Smooth muscle cell (in vitro differentiated cells): ENCODE results near the gene ATAD3B. TPM values are rescaled to one million over a fixed set of nuclear protein-coding genes. Genes with fewer than 3 reads are reported as not detected.
"Not testable (repeated sequence)": the region's sequence is repeated elsewhere in the genome, so short reads cannot be mapped to it uniquely, and the experiment has no call there.

ENCODE experiments used
- DNase-seq: peaks from one replicate; lab custom pipeline; 2025; ENCODE audit not compliant: unreplicated experiment; lab: John Stamatoyannopoulos, UW
- H2AFZ ChIP-seq: fragments of 200-600 bp; sonication (generic); 2 replicates; pipeline ENCODE4 v1.6.0; 2016; ENCODE audit warnings: antibody characterized with exemption, low read depth, mild to moderate bottlenecking
- H3F3A ChIP-seq: fragments of 200-600 bp; sonication (generic); 2 replicates; pipeline ENCODE4 v1.6.0; 2017; ENCODE audit warnings: antibody characterized with exemption, low read depth
- H3K27ac ChIP-seq: fragments of 200-600 bp; sonication (generic); 2 replicates; pipeline ENCODE4 v1.5.1; 2016; ENCODE audit warnings: low read depth, mild to moderate bottlenecking
- H3K27me3 ChIP-seq: fragments of 200-600 bp; sonication (generic); 2 replicates; pipeline ENCODE4 v1.6.1; 2016; ENCODE audit warnings: low read depth, mild to moderate bottlenecking
- H3K36me3 ChIP-seq: fragments of 200-600 bp; sonication (generic); 2 replicates; pipeline ENCODE4 v1.5.1; 2016; ENCODE audit warnings: low read depth
- H3K4me1 ChIP-seq: fragments of 200-600 bp; sonication (generic); 2 replicates; pipeline ENCODE4 v1.5.1; 2016; ENCODE audit warnings: low read depth
- H3K4me2 ChIP-seq: fragments of 200-600 bp; sonication (generic); 2 replicates; pipeline ENCODE4 v1.6.0; 2016; ENCODE audit warnings: mild to moderate bottlenecking
- H3K4me3 ChIP-seq: fragments of 200-600 bp; sonication (generic); 2 replicates; pipeline ENCODE4 v1.5.1; 2016; ENCODE audit warnings: mild to moderate bottlenecking
- H3K79me2 ChIP-seq: fragments of 200-600 bp; sonication (generic); 2 replicates; pipeline ENCODE4 v1.6.0; 2016; ENCODE audit warnings: low read depth, mild to moderate bottlenecking
- H3K9ac ChIP-seq: fragments of 200-600 bp; sonication (generic); 2 replicates; pipeline ENCODE4 v1.6.0; 2016; ENCODE audit warnings: low read depth
- H3K9me3 ChIP-seq: fragments of 200-600 bp; sonication (generic); replicated peaks from 2 replicates; pipeline ENCODE4 v1.5.1; 2016; ENCODE audit warnings: low read depth
- H4K20me1 ChIP-seq: fragments of 200-600 bp; sonication (generic); 2 replicates; pipeline ENCODE4 v1.6.0; 2016; ENCODE audit warnings: low read depth
- WGBS: methylation state at CpG from one replicate; pipeline ENCODE4 v1.1.7; 2016; ENCODE audit warnings: low lambda C conversion rate; 5-methylcytosine and 5-hydroxymethylcytosine counted together
- polyA plus RNA-seq: library from polyadenylated mRNA; unstranded; fragments of >200 nt; fragmentation: Nextera tagmentation; extraction: Ambion mirVana; gene quantifications from 2 replicates; pipeline ENCODE4 v1.2.1, GENCODE V29; 2016
- total RNA-seq: library from RNA; depleted of rRNA; stranded (reverse); fragments of >200 nt; gene quantifications from 2 replicates; pipeline ENCODE4 v1.2.3, GENCODE V29; 2014
- TF ChIP-seq, protein P1 (sequence below): fragments of 200-600 bp; sonication (generic); IDR thresholded peaks from 2 replicates; pipeline ENCODE4 v1.5.1; 2017; ENCODE audit warnings: borderline replicate concordance, mild to moderate bottlenecking, antibody characterized with exemption; ENCODE audit not compliant: insufficient read depth, poor library complexity, severe bottlenecking

The ATAD3B gene
- total and polyA plus RNA-seq, 2 experiments from 2014 or later, result 8.6 to 20.2 TPM

DNA sequence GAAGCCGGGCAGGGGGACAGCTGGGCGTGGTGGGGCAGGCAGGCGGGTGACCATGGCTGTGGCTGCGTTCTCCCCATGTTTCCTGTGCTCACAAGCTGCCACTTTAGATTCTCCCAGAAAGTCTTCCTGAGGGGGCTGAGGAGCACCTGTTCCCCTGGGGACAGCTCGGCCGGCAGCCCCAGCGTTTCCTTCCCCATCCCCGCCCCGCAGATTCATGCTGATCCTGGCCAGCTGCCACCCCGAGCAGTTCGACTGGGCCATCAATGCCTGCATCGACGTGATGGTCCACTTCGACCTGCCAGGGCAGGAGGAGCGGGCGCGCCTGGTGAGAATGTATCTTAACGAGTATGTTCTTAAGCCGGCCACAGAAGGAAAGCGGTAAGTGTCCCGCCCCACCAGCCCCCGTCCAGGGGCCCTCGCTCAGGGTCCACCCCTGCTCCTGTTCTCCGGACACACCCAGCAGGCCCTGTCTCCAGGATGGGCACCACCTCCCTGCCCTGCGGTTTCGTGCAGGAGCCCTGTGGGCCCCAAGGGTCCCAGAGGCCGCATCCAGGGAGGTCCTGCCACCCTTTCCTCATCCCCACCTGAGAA is 10.9 kb upstream of the ATAD3B start:
- no peaks in the 10 kb centered on the region for H3K4me1 ChIP-seq
- H3K27ac ChIP-seq, result no peak overlapping the region
- H2AFZ ChIP-seq, result no peak overlapping the region
- no peak for DNase-seq
- H4K20me1 ChIP-seq, result no peaks in the 10 kb centered on the region
- no peaks in the 10 kb centered on the region for H3K27me3 ChIP-seq
- no peaks in the 10 kb centered on the region for H3K79me2 ChIP-seq
- no peak overlapping the region for H3K9ac ChIP-seq
- H3K4me3 ChIP-seq, result no peak overlapping the region
- no peaks in the 10 kb centered on the region for H3K9me3 ChIP-seq
- no peaks in the 10 kb centered on the region for H3K36me3 ChIP-seq
- no peaks in the 10 kb centered on the region for H3F3A ChIP-seq
- WGBS, result 95% methylated on average over 21 of the region's 27 CpGs
- no peak overlapping the region for H3K4me2 ChIP-seq
- TF ChIP-seq, protein P1, sequence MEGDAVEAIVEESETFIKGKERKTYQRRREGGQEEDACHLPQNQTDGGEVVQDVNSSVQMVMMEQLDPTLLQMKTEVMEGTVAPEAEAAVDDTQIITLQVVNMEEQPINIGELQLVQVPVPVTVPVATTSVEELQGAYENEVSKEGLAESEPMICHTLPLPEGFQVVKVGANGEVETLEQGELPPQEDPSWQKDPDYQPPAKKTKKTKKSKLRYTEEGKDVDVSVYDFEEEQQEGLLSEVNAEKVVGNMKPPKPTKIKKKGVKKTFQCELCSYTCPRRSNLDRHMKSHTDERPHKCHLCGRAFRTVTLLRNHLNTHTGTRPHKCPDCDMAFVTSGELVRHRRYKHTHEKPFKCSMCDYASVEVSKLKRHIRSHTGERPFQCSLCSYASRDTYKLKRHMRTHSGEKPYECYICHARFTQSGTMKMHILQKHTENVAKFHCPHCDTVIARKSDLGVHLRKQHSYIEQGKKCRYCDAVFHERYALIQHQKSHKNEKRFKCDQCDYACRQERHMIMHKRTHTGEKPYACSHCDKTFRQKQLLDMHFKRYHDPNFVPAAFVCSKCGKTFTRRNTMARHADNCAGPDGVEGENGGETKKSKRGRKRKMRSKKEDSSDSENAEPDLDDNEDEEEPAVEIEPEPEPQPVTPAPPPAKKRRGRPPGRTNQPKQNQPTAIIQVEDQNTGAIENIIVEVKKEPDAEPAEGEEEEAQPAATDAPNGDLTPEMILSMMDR, result no peak

DNA sequence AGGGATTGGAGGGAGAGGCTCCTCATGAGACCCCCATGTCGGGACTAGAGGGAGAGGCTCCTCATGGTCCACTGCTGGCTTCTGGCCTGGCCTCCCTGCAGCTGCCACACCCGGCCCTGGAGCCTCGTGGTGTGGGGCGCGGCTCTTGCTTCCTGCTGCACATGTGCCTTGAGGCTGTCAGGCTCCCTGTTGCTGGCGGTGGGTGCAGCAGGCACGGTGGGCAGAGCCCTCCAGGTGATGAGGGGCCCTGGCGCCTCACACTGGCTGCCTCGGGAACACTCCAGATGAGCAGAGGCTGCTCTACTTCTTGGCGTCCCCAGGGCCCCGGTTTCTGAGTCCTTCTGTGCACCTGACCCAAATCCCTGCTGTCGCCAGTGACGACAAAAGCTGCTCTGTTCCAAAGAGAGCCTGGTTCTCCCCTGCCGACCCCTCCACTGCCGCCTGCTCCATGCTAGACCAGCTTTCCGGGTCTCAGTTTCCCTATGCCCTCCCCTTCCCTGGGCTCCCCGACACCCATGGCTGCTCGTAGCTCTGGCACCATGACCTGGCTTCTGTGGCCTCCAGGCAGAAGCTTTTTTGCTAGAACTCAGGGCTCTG is 9.7 kb upstream of the ATAD3B start:
- Histone ChIP-seq H3K4me2 (no peak overlapping the region), H2AFZ (no peak overlapping the region), H3K9me3 (no peaks in the 10 kb centered on the region), H3K36me3 (no peaks in the 10 kb centered on the region), H3K4me1 (no peaks in the 10 kb centered on the region), H3K4me3 (no peak overlapping the region), H3K9ac (no peak overlapping the region), H3F3A (no peaks in the 10 kb centered on the region), H4K20me1 (no peaks in the 10 kb centered on the region), H3K79me2 (no peaks in the 10 kb centered on the region), H3K27ac (no peak overlapping the region), H3K27me3 (no peaks in the 10 kb centered on the region)
- no peak for DNase-seq
- 78% methylated on average over 15 of the region's 18 CpGs for WGBS
- TF ChIP-seq, protein P1, result no peak

DNA sequence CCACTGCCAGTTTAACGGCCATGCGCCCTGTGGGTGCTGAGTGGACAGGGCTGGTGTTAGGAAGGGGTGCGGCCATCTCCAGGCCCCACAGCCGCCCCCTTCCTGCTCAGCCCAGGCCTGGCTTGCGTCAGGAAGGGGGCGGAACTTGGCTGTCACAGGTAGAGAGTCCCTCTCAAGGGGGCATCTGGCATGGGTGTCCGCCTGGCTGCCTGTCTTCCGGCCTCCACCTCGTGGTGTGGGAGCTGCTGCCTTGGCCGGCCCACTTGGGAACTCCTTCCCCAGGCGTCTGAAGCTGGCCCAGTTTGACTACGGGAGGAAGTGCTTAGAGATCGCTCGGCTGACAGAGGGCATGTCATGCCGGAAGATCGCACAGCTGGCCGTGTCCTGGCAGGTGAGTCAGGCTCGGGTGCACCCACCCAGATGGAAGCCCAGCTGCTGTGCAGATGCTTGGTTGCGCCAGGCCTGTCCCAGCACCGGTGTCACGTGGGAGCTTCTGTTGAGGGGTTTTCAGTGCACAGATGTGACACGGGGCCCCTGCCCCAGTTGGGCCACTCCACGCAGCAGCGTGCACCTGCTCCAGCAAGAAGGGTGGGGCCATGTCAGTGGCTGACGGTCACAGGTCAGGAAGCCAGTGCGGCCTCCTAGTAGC is 9.1 kb upstream of the ATAD3B start:
- no peak overlapping the region for H3K27ac ChIP-seq
- no peaks in the 10 kb centered on the region for H3K9me3 ChIP-seq
- H3K4me3 ChIP-seq, result no peak overlapping the region
- no peaks in the 10 kb centered on the region for H3K36me3 ChIP-seq
- DNase-seq, result no peak
- H4K20me1 ChIP-seq, result no peaks in the 10 kb centered on the region
- H3K79me2 ChIP-seq, result no peaks in the 10 kb centered on the region
- no peaks in the 10 kb centered on the region for H3F3A ChIP-seq
- H2AFZ ChIP-seq, result no peak overlapping the region
- TF ChIP-seq, protein P1, result no peak
- no peaks in the 10 kb centered on the region for H3K4me1 ChIP-seq
- 86% methylated on average over 26 of the region's 26 CpGs for WGBS
- no peaks in the 10 kb centered on the region for H3K27me3 ChIP-seq
- H3K4me2 ChIP-seq, result no peak overlapping the region
- no peak overlapping the region for H3K9ac ChIP-seq

DNA sequence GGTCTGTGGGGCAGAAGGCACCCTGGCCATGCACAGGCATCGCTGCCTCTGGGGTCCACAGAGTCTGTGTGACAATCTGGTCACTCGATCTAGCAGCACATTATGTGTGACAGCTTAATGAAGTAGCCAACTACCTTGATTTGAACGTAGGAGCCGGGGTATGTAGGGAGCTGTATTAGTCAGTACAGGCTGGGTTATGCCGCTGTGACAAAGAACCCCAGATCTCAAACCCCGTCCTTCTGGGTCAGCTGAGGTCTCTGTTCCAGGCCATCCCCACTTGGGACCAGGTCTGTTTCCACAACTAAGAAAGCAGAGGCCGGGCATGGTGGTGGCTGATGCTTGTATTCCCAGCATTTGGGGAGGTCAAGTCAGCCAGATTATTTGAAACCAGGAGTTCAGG is 8.3 kb upstream of the ATAD3B start:
- H3K9me3 ChIP-seq, result no peaks in the 10 kb centered on the region
- no peak overlapping the region for H3K27ac ChIP-seq
- no peak for DNase-seq
- H4K20me1 ChIP-seq, result no peaks in the 10 kb centered on the region
- H3K9ac ChIP-seq, result no peak overlapping the region
- H3K4me2 ChIP-seq, result no peak overlapping the region
- no peaks in the 10 kb centered on the region for H3K36me3 ChIP-seq
- H3K4me1 ChIP-seq, result no peaks in the 10 kb centered on the region
- TF ChIP-seq, protein P1, result no peak
- no peaks in the 10 kb centered on the region for H3K27me3 ChIP-seq
- H3K79me2 ChIP-seq, result no peaks in the 10 kb centered on the region
- H3F3A ChIP-seq, result no peaks in the 10 kb centered on the region
- WGBS, result 95% methylated on average over 7 of the region's 7 CpGs
- no peak overlapping the region for H2AFZ ChIP-seq
- no peak overlapping the region for H3K4me3 ChIP-seq

DNA sequence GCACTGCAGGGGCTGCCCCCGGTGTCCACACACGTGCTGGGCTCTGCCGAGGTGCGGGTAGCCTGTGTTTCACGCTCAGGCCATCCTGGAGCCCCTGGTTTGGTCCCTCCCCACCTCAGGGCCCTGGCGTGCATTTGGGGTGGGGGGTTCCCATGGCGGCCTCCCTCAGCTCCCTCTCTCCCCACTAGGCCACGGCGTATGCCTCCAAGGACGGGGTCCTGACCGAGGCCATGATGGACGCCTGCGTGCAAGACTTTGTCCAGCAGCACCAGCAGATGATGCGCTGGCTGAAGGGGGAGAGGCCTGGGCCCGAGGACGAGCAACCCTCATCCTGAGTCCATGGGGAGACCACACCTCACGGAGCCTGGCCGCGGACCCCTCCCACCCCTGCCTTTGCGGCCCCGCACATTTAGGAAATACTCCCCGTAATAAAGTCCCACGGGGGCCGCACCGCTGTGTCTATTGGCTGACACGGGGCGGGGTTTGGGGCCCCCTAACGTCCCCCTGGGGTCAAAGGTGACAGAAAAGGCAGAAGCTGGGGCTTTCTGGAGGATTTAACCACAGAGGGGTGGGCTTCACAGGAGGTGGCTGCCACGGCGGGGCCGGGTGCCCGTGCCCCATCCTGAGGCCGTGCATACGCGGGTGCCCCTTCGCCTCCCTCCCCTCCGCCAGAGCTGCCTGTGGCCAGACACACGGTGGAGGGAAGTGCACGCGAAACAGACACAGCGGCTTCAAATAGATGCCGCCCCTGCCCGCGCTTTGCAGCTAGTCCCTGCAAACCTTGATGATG is 3.2 kb upstream of the ATAD3B start:
- not testable (repeated sequence) for H3K9me3 ChIP-seq

More for the DNA sequence above, 3.2 kb upstream of the ATAD3B start:
- DNase-seq, H2AFZ ChIP-seq, H4K20me1 ChIP-seq, H3K4me3 ChIP-seq, H3K27ac ChIP-seq, H3F3A ChIP-seq, H3K4me1 ChIP-seq, H3K4me2 ChIP-seq, H3K36me3 ChIP-seq, H3K9ac ChIP-seq, H3K27me3 ChIP-seq: not testable (repeated sequence)
- WGBS, result 94% methylated on average over 22 of the region's 44 CpGs
- peaks cover 10% of the 10 kb centered on the region for H3K79me2 ChIP-seq
